Keratinocyte (primary cell): ENCODE results near the gene PODN.

Experiments used
- CTCF ChIP-seq, 3 experiments: IDR thresholded peaks in 1 of 3; conservative IDR thresholded peaks in 1 of 3; optimal IDR thresholded peaks in 1 of 3; 2 replicates in 2 of 3; 3 replicates in 1 of 3; pipeline versions ENCODE3 to v1.5.1; 2011; ENCODE audit warnings: low read length in 3 of 3, mild to moderate bottlenecking in 3 of 3, moderate library complexity in 2 of 3, control low read depth in 1 of 3, inconsistent platforms in 1 of 3; ENCODE audit not compliant: insufficient read depth in 2 of 3; ENCODE audit errors: extremely low read depth in 1 of 3
- EZH2 ChIP-seq: IDR thresholded peaks from one replicate; pipeline ENCODE4 v1.6.1; 2012; ENCODE audit warnings: inconsistent platforms, mild to moderate bottlenecking, low read length, moderate library complexity

DNA sequence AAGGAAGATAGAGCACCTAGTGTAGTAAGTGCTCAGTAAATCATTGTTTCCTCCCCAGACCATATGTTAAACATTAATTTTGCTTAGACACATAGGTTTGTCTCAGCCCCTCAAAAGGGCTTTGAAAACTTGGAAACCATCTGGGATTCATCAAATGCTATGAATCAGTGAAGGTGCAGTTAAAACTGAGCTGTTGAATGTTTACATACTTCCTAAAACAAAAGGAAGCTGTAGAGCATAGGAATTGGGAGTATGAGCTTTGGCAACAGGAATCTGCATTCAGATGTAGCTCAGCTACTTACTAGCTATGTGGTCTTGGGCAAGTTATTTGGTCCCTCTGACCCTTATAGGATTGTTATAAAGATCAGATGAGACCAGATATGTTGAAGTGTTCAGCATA lies 18.7 kb upstream of the PODN start:
- no peak for TF ChIP-seq CTCF (optimal IDR thresholded peaks at IDR 0.05 in 1 of 3, IDR thresholded peaks at IDR 0.05 in 1 of 3, conservative IDR thresholded peaks at IDR 0.05 in 1 of 3; ENCODE audit: extremely low read depth in 1 of 3, insufficient read depth in 2 of 3, low read length in 3 of 3)
- no peak for TF ChIP-seq EZH2
